IPS DF 19.7 (cell line): ENCODE data around the gene PRKAR2B.
"Not testable (repeated sequence)": the region's sequence is repeated elsewhere in the genome, so short reads cannot be mapped to it uniquely, and the experiment has no call there.

Experiments used
- DNase-seq: peaks from one replicate; pipeline ENCODE4 v3.0.0-alpha.2; 2013; ENCODE audit warnings: low read depth, low spot score

The PRKAR2B gene

DNA sequence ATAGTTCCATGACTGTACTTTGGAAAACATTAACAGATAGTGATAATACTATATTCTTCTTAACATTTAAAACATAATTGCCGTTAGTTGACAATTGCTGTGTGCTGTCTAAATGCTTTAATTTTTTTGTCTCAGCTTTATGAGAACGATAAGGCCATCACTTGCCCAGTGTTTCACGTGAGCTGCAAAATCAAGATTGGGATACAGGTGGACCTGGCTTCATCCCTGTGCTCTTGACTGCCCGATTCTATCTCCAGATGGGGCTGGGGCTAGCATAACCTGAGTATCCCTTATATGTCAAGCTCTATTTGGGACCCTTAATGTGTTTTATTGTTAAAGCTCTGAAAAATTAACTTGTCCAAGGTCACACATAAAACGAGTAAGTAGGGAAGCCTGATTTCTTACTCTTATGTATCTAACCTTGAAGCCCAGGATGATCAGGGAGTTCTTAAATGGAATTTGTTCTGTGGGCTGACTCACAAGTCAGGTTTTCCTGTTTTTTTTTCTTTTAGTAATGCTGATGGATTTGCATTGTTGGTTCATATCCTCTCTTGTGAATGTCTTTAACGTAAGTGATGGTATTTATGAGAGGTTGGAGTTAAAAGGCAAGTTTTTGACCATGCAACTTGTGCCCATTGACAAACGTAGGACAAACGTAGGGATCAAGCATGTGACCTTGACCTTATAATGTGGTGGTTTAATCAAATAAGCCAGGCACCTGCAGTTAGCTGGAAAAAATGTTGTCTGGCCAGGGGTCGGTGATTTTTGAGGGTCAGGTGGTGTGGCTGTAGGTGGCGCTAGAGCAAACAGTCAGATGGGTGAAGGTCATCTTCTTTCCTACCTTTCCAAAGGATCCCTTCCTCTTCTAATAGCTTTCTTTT, 3.6 kb downstream of the PRKAR2B start:
- no peak for DNase-seq

- no peak for DNase-seq
These were observed 4.4 kb downstream of the PRKAR2B start for GRCh38 chr7:107048783-107049418.

GRCh38 chr7:107049480-107049879, 5.0 kb downstream of the PRKAR2B start:
- DNase-seq, result no peak

DNA sequence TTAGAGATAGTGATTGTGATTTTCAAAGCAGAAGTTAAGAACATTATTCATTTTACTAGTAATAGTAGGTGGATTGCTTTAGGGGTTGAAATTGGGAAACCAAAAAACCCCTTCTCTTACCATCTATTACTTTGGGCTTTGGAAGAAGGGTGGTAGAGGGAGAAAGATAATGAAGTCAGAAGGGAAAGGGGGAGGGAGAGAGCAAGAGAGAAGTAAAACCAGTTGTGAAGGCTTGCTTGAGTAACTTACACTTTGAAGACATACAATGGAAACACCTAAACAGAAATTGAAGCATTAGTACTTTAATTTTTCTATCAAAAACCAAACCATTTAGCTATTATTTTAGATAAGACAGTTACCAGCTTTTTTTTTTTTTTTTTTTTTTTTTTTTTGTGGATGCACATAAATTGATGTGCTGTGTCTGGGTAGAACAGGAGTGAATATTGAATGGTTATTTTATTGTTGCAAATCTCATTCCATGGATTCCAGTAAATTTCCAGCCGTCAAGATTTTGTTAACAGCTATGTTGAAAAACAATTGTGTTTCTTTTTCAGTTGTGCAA, 5.5 kb downstream of the PRKAR2B start:
- DNase-seq, result no peak

DNA sequence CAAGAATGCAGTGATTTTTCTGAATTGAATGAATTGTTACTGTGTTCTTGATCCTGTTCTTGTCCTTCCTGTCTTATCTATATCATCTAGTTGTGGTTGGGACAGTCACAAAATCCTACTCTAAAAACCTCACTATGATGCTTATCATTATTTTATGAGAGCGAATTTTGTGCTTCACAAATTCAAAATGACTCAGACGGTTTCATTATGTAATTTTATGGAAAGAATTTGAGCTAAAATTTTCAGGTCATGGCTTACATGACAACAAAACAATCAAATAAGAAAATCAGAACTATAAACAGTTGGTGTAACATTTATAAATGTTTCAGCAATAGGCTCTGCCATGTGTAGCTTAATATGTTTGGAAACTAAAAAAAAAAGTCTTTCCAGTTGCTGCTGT, 6.9 kb downstream of the PRKAR2B start:
- no peak for DNase-seq

- not testable (repeated sequence) for DNase-seq
These were observed 10.5 kb downstream of the PRKAR2B start for GRCh38 chr7:107054965-107055364.

- DNase-seq, result not testable (repeated sequence)
These were observed 11.6 kb downstream of the PRKAR2B start for GRCh38 chr7:107056058-107056457.

- no peak for DNase-seq
These were observed 12.4 kb downstream of the PRKAR2B start for GRCh38 chr7:107056728-107057473.

DNA sequence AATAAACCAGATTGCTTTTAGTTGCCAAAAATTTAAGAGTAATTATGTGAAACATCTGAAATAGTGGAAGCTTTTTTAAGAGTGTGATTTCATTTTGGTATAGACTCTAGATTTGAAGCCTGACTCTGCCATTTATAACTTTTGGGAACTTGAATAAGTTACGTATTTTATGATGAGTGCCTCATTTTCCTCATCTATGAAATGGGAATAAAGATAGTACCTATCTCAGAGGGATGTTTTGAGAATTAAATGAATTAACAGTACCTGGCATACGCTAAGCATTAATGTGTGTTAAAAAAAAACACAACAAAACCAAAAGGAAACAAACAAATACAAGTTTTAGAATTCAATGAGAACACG, 12.9 kb downstream of the PRKAR2B start:
- DNase-seq, result no peak

GRCh38 chr7:107059468-107059867, 15.0 kb downstream of the PRKAR2B start:
- DNase-seq, result no peak

DNA sequence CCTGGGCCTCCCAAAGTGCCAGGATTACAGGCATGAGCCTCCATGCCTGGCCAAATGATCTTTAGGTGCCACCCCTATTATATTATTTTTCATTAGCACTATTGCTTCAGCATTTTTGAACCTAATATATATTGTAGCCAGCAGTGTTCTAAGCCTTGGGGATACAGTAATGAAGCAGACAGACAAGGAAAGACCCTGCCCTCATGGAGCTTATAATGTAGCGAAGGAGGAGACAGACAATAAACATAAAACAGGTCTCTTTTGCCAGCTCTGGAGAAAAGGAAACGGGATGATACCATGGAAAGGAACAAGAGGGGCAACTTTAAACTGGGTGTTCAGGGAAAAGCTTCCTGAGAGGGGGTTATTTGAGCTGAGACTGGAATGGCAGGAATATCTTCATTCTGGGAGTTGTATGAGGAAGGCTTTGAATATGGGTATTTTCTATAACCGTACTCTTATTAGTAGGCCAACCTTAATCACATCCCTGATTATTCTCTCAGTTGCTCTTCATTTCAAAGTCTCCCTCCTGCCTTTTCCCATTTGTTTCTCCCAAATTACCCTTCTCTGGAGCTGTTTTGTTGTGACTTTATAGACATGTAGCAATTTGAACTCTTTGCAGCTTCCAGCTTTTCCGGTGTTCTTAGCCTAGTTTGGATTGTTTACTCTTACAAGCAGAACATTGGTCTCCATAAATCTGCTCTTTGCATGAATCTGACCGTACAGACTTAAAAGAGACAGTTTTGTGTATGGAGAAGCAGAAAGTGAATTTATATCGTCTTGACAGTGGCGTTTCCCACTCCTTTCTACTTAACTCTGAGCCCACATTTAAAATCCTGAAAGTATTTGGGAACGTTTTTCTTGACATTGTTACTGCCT, 19.0 kb downstream of the PRKAR2B start:
- DNase-seq, result no peak

DNA sequence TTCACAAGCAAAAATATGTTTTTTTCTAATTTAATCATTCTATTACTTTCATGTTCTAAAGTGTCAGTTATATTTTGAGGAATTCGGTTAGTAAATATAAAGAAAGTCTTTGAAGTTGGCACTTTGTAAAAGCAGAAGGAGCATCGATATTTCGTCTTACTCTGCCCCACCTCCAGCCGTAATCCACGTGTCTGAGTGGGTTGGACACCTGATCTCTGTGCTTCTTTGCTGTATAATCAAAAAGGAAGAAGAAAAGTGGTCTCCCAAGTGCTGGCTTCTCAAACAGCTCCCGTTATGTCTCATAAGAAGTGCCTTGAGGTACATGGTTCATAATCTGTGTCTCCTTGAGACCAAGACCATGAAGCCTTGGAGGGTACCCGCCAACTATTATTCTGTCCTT, 19.8 kb downstream of the PRKAR2B start:
- DNase-seq, result no peak

DNA sequence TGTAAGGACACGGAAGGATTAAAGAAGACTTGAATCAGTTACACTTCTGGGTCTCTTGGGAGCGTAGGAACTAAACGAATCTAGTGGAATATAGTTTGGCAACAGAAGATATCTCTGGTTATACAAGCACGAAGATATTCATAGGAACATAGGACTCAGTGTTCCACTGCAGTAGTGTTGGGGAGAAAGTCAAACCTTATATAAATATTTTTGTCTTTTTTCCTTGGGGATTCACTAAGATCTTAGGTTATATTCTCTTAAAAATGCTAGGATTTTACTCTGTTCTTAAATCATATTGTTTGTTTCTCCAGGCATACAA, 21.4 kb downstream of the PRKAR2B start:
- DNase-seq, result no peak

DNA sequence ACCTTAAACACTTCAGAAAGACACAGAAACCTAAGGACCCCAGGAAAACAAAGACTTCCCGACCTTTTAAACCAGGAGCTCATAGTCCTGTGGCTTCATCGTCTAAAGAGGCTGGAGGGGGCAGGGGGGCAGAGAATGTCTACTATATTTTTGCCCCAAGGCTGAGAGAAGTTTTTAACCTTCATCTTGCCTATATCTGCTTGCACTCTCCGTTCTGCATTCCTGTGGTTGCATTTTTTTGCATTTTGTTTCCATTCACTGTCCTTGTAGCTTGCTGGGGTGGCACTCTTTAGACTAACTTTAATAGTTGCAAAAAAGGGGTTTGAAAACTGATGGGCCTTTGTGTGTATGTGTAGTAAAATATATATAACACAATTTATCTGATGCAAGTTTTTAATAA, 23.7 kb downstream of the PRKAR2B start:
- no peak for DNase-seq

GRCh38 chr7:107069457-107069856, 25.0 kb downstream of the PRKAR2B start:
- no peak for DNase-seq

- no peak for DNase-seq
These were observed 26.2 kb downstream of the PRKAR2B start for GRCh38 chr7:107070710-107071109.

- DNase-seq, result no peak
These were observed 26.6 kb downstream of the PRKAR2B start for GRCh38 chr7:107071129-107071528.

DNA sequence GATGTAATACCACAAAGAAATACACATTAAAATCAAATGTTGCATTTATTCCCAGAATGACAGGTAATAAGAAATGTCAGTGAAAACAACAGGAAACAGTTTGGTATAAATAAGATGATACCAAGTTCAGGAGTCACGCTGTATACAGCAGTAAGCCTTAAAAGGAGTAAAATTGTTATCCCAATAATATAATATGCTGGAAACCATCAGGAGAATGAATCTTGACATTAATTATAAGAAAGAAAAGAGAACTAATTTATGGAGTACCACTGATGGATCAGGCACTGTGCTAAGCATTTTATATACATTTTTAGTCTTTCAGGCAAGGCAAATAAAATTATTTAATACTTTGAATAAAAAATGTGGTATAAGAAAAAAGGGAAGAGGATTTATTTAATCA, 27.6 kb downstream of the PRKAR2B start:
- no peak for DNase-seq

GRCh38 chr7:107075863-107076574, 31.5 kb downstream of the PRKAR2B start:
- DNase-seq, result no peak

- no peak for DNase-seq
These were observed 32.5 kb downstream of the PRKAR2B start for GRCh38 chr7:107076781-107077698.
